GM12878 (cell line): ENCODE data around the gene FSIP1. TPM values are rescaled to one million over a fixed set of nuclear protein-coding genes. Genes with fewer than 3 reads are reported as not detected.

Experiments used
- ATAC-seq: fragments of 200-7000 bp; cut with Tn5 transposase; 3 replicates; pipeline ENCODE4 v1.9.1; 2020; ENCODE audit warnings: mild to moderate bottlenecking, moderate library complexity
- BruUV-seq: library from RNA; stranded (reverse); fragments of 400-500 nt; replicated peaks from 2 replicates; lab custom pipeline; 2021; lab: Mats Ljungman, UMichigan
- CTCF ChIA-PET: fragments of 300-600 bp; sonication (Branson Sonifier 250); formaldehyde crosslinking; extraction: SDS; loops from one replicate; lab custom pipeline; 2021; ENCODE audit warnings: inconsistent platforms; lab: Yijun Ruan, JAX
- POLR2A ChIA-PET: fragments of 350-600 bp; formaldehyde crosslinking; extraction: SDS; loops from one replicate; lab custom pipeline; 2021; ENCODE audit warnings: inconsistent platforms; lab: Charles Lee
- RAD21 ChIA-PET: fragments of 300-600 bp; sonication (Branson Sonifier 250); formaldehyde crosslinking; loops from one replicate; lab custom pipeline; 2023; ENCODE audit warnings: antibody characterized with exemption; ENCODE audit not compliant: unreplicated experiment; lab: Charles Lee
- SMC1A ChIA-PET: fragments of 300-600 bp; sonication (Branson Sonifier 250); formaldehyde crosslinking; loops from one replicate; lab custom pipeline; 2023; ENCODE audit not compliant: unreplicated experiment, uncharacterized antibody; lab: Charles Lee
- DNase-seq: peaks from one replicate; pipeline ENCODE4 v3.0.0-alpha.2; 2011; ENCODE audit warnings: low read depth, low spot score
- FAIRE-seq: peaks from 3 replicates; lab custom pipeline; 2011; peaks lifted over from hg19 to GRCh38; lab: Jason Lieb, UNC
- H2AFZ ChIP-seq: 2 replicates; pipeline ENCODE4 v1.6.0; 2011; ENCODE audit warnings: low read depth, low read length, control low read depth; ENCODE audit not compliant: control insufficient read depth
- H3K27ac ChIP-seq: 2 replicates; pipeline ENCODE4 v1.5.1; 2011; ENCODE audit warnings: control low read depth; ENCODE audit not compliant: control insufficient read depth, insufficient read depth
- H3K27me3 ChIP-seq, 2 experiments: replicated peaks in 1 of 2; 2 replicates each; pipeline versions ENCODE4 v1.6.0 to v1.6.1; 2011; ENCODE audit warnings: low read length in 1 of 2; ENCODE audit not compliant: control insufficient read depth in 2 of 2, insufficient read depth in 2 of 2
- H3K36me3 ChIP-seq, 2 experiments: 2 replicates each; pipeline ENCODE4 v1.5.1; 2011; ENCODE audit warnings: low read length in 1 of 2; ENCODE audit not compliant: control insufficient read depth in 2 of 2, insufficient read depth in 2 of 2
- H3K4me1 ChIP-seq: 2 replicates; pipeline ENCODE4 v1.6.1; 2011; ENCODE audit warnings: mild to moderate bottlenecking, low read length, moderate library complexity, mixed read lengths; ENCODE audit not compliant: control insufficient read depth, insufficient read depth
- H3K4me2 ChIP-seq: 2 replicates; pipeline ENCODE4 v1.6.0; 2011; ENCODE audit warnings: control low read depth; ENCODE audit not compliant: control insufficient read depth, insufficient read depth
- H3K4me3 ChIP-seq: fragments of 200-600 bp; sonication (generic); 2 replicates; pipeline ENCODE4 v1.5.1; 2016
- H3K79me2 ChIP-seq: 2 replicates; pipeline ENCODE4 v1.6.0; 2011; ENCODE audit warnings: low read length; ENCODE audit not compliant: control insufficient read depth, insufficient read depth
- H3K9ac ChIP-seq: 2 replicates; pipeline ENCODE4 v1.8.0; 2011; ENCODE audit warnings: low read length, control low read depth, mixed read lengths; ENCODE audit not compliant: control insufficient read depth, insufficient read depth
- H3K9me3 ChIP-seq: replicated peaks from 3 replicates; pipeline ENCODE4 v1.5.1; 2011; ENCODE audit warnings: mild to moderate bottlenecking, low read length; ENCODE audit not compliant: control insufficient read depth, insufficient read depth
- H4K20me1 ChIP-seq: 2 replicates; pipeline ENCODE4 v1.6.0; 2011; ENCODE audit not compliant: control insufficient read depth, insufficient read depth
- IRF4 ChIP-seq: IDR thresholded peaks from 2 replicates; pipeline ENCODE4 v1.6.1; 2011; ENCODE audit warnings: low read depth, low read length
- MLLT1 ChIP-seq: fragments of 450-650 bp; IDR thresholded peaks from 2 replicates; pipeline ENCODE4 v1.6.1; 2016; ENCODE audit warnings: mild to moderate bottlenecking
- PAX8 ChIP-seq: fragments of 450-650 bp; IDR thresholded peaks from 2 replicates; pipeline ENCODE4 v1.6.1; 2017; ENCODE audit warnings: mild to moderate bottlenecking, moderate library complexity
- ZNF207 ChIP-seq: fragments of 450-650 bp; IDR thresholded peaks from 2 replicates; pipeline ENCODE4 v1.6.1; 2014; ENCODE audit warnings: antibody characterized with exemption, mild to moderate bottlenecking, borderline replicate concordance
- ZZZ3 ChIP-seq: IDR thresholded peaks from 2 replicates; pipeline ENCODE4 v1.6.1; 2011; ENCODE audit warnings: low read depth; ENCODE audit not compliant: control insufficient read depth, insufficient read length
- WGBS: methylation state at CpG from one replicate; pipeline ENCODE4 v1.1.6; 2016; ENCODE audit warnings: low lambda C conversion rate; ENCODE audit not compliant: insufficient replicate concordance, insufficient coverage; ENCODE audit errors: missing lambda C conversion rate; 5-methylcytosine and 5-hydroxymethylcytosine counted together
- in situ Hi-C: fragments of 300-500 bp; cut with MboI; formaldehyde crosslinking; loops from 9 replicates; pipeline ENCODE4 v1.14.3; 2018; ENCODE audit warnings: mixed read lengths
- intact Hi-C: fragments of 100-400 bp; cut with micrococcal nuclease; formaldehyde crosslinking; loops from one replicate; pipeline ENCODE4 v1.14.2; 2022; ENCODE audit not compliant: unreplicated experiment
- polyA plus RNA-seq, 11 experiments: library from polyadenylated mRNA; depleted of rRNA in 4 of 11; unstranded in 6 of 11; stranded (reverse) in 5 of 11; fragments of >200 nt; fragmentation: Nextera tagmentation in 4 of 11; fragmentation: Illumina TruSeq in 1 of 11; extraction: Ambion mirVana in 4 of 11; extraction: Trizol in 1 of 11; gene quantifications; 1 replicate in 1 of 11; 2 replicates in 10 of 11; pipeline versions ENCODE4 v1.2.1 to v1.2.3, GENCODE V29; 2011 to 2016; ENCODE audit warnings: inconsistent platforms in 2 of 11, missing spikeins in 2 of 11, low read depth in 1 of 11
- total RNA-seq, 4 experiments: library from RNA; depleted of rRNA in 3 of 4; stranded (reverse); fragments of >200 nt in 3 of 4; fragmentation: Illumina TruSeq in 1 of 4; extraction: Trizol in 1 of 4; gene quantifications; 2 replicates each; pipeline versions ENCODE4 v1.2.1 to v1.2.3, GENCODE V29; 2013 to 2021

Gene FSIP1
- total and polyA plus RNA-seq, 10 of the 15 experiments (the other 5 are each of a cell fraction or from before 2014, with no cell fraction given), result 0.15 to 0.67 (median 0.35) TPM

GRCh38 chr15:39651295-39651694 is 131.3 kb downstream of the FSIP1 start:
- Histone ChIP-seq H3K9ac (no peak overlapping the region), H4K20me1 (no peaks in the 10 kb centered on the region), H3K9me3 (no peaks in the 10 kb centered on the region), H3K4me1 (no peaks in the 10 kb centered on the region), H3K4me3 (no peak overlapping the region), H3K27me3 (no peaks in the 10 kb centered on the region; a peak in 1 of 4 replicates), H2AFZ (no peak overlapping the region), H3K27ac (no peak overlapping the region), H3K79me2 (no peaks in the 10 kb centered on the region), H3K4me2 (no peak overlapping the region), H3K36me3 (no peaks in the 10 kb centered on the region)
- in situ Hi-C loops (no loop called here), intact Hi-C loops (no loop called here)
- 0% methylated on average over 1 of the region's 1 CpG for WGBS
- BruUV-seq, result no TSS peak
- ChIA-PET SMC1A (interaction anchor here (1.0 to 2.1 kb wide), 3 partner anchors 13 to 43 kb away, joined by 3 to 6 read pairs (median 6); no protein-coding TSS in a partner anchor), RAD21 (no interaction called here), CTCF (interaction anchor here (2.2 kb wide), 1 partner anchor 10 kb away, joined by 5 read pairs; no protein-coding TSS in a partner anchor), POLR2A (no interaction called here)
- ATAC-seq (no peak), FAIRE-seq (no peak), DNase-seq (no peak)
- TF ChIP-seq MLLT1, result no peak
- TF ChIP-seq PAX8, result no peak
- no peak for TF ChIP-seq ZZZ3
- TF ChIP-seq ZNF207, result no peak

GRCh38 chr15:39649757-39650156 is 132.9 kb downstream of the FSIP1 start:
- Histone ChIP-seq H3K4me1 (no peaks in the 10 kb centered on the region), H3K79me2 (no peaks in the 10 kb centered on the region), H3K27ac (no peak overlapping the region), H3K36me3 (no peaks in the 10 kb centered on the region), H4K20me1 (no peaks in the 10 kb centered on the region), H3K4me2 (no peak overlapping the region), H3K9ac (no peak overlapping the region), H3K9me3 (no peaks in the 10 kb centered on the region), H3K4me3 (no peak overlapping the region), H2AFZ (no peak overlapping the region), H3K27me3 (peaks cover 0 to 1% of the 10 kb centered on the region in 2 experiments; a peak in 2 of 4 replicates)
- ChIA-PET SMC1A (interaction anchor here (1.0 to 1.6 kb wide), 2 partner anchors 24 to 67 kb away, joined by 3 to 5 read pairs; no protein-coding TSS in a partner anchor), POLR2A (interaction anchor here (1.0 kb wide), 1 partner anchor 11 kb away, joined by 3 read pairs; no protein-coding TSS in a partner anchor), CTCF (interaction anchor here (1.0 to 2.2 kb wide), 2 partner anchors 9 to 25 kb away, joined by 3 to 5 read pairs; no protein-coding TSS in a partner anchor), RAD21 (no interaction called here)
- DNase-seq (no peak), FAIRE-seq (no peak), ATAC-seq (no peak)
- no peak for TF ChIP-seq IRF4
- 39% methylated on average over 6 of the region's 6 CpGs for WGBS
- in situ Hi-C loops, result no loop called here
- intact Hi-C loops, result no loop called here
- no TSS peak for BruUV-seq
